ENCODE measurements around the gene GPR18.

The GPR18 gene

DNA sequence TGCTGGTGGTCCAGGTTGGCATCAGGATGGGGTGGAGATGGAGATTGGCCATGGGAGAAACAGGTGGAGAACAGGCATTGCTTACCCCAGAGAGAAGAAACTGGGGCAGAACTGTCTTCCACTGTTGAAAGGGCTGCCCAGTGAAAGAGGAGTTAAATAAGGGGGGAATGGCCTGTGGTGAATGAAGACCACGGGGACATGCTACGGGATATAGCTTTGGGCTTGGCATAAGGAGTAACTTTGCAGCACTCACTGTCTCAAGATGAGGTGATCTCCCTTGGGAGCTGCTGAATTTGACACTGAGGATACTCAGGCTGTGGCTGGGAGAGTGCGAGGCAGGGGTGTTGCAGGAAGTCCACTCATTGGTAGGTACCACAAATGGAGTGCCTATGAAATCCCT lies 10.6 kb upstream of the GPR18 start:
- TF ChIP-seq, protein P1, sequence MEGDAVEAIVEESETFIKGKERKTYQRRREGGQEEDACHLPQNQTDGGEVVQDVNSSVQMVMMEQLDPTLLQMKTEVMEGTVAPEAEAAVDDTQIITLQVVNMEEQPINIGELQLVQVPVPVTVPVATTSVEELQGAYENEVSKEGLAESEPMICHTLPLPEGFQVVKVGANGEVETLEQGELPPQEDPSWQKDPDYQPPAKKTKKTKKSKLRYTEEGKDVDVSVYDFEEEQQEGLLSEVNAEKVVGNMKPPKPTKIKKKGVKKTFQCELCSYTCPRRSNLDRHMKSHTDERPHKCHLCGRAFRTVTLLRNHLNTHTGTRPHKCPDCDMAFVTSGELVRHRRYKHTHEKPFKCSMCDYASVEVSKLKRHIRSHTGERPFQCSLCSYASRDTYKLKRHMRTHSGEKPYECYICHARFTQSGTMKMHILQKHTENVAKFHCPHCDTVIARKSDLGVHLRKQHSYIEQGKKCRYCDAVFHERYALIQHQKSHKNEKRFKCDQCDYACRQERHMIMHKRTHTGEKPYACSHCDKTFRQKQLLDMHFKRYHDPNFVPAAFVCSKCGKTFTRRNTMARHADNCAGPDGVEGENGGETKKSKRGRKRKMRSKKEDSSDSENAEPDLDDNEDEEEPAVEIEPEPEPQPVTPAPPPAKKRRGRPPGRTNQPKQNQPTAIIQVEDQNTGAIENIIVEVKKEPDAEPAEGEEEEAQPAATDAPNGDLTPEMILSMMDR (IDR thresholded peaks at IDR 0.05; ENCODE audit: extremely low read depth, missing control alignments) = no peak
- no peak for DNase-seq (ENCODE audit: low spot score)

DNA sequence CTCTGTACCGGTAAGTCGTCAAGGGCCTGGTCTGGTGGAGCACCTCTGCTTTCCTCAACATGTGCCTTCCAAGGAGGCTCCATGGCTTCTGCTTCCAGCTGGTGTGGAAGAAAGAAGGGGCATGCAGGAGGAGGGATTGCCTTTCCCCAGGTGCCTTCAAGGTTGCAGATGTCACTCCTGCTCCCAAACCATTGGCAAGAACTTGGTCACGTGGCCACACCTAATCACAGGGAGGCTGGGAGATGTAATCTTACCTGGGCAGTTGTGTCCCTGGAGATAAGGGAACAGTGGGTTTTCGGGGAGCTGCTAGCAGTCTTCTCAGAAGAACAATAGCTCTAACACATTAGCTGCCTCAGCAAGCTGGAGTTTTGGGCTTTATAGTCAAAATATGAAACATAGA lies 9.7 kb upstream of the GPR18 start:
- DNase-seq (ENCODE audit: low spot score) = no peak
- TF ChIP-seq, protein P1 (IDR thresholded peaks at IDR 0.05; ENCODE audit: extremely low read depth, missing control alignments) = no peak

DNA sequence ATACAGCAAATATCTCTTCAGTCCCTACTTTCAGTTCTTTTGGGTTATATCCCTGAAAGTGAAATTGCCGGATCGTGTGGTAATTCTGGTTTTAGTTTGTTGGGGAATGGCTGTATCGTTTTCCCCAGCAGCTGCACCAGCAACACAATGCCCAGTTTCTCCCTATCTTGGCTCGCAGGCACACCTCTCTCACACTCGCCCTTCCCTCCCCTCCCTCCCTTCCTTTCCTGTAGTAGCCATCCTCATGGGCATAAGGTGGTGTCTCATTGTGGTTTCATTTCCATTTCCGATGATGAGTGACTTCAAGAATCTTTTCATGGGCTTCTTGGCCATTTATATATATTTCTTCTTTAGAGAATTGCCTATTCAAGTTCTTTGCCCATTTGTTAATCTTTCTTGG lies 8.6 kb upstream of the GPR18 start:
- DNase-seq (ENCODE audit: low spot score) = no peak
- TF ChIP-seq, protein P1 (IDR thresholded peaks at IDR 0.05; ENCODE audit: extremely low read depth, missing control alignments) = no peak

DNA sequence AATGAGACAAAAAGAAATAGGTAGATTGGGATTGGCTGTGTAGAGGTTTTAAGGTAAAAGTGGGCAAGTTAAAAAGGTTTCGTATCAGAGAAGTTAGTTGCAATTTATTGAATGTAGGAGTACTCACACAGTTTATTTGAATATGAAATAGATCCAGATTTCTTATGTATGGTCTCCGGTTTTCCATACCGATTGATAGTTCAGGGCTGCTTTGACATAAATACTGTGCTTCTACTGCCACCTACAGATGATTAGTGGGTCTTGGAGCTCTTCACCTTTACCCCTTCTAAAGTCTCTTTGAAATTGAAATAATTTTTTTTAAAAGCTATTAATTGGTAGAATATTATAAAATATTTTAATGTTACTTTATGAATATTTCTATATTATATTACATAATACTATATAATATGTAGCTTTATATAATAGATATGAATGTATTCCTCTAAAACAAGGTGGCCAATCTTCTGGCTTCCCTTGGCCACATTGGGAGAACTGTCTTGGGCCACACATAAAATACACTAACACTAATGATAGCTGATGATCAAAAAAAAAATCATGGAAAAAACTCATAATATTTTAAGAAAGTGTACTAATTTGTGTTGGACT lies 7.7 kb upstream of the GPR18 start:
- TF ChIP-seq, protein P1 (IDR thresholded peaks at IDR 0.05; ENCODE audit: extremely low read depth, missing control alignments) = peak; percentile 45
- peak; percentile 32 for DNase-seq (ENCODE audit: low spot score)

DNA sequence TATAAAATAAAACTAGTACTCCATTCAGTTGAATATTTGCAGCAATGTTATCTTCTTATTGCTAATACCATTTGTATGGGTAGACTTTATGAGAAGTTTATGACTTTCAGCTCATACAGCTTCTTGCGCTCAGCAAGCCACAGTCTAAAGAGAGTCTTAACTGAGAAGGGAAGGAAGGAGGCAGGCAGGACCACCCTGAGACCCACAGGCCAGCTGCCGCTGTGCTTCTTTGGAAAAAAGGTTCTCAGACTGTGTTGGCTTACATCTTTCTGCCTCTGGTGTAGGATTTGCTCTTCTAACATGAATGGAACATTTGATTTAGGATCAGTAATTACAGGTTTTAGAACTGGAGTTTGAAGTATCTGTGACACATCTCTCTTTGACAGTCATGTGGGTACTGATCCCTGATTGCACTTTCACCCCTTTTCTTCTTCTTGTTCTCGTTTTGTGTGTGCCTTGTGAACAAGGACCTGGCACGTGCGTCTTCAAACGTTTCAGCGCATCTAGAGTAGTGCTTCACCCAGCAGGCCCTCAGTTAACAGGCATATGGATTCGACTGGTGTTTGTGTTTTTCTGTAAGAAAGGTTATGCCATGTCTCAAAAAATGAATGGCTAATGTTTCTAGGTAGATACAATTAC lies 7.1 kb upstream of the GPR18 start:
- DNase-seq (ENCODE audit: low spot score) = no peak
- TF ChIP-seq, protein P1 (IDR thresholded peaks at IDR 0.05; ENCODE audit: extremely low read depth, missing control alignments) = no peak

DNA sequence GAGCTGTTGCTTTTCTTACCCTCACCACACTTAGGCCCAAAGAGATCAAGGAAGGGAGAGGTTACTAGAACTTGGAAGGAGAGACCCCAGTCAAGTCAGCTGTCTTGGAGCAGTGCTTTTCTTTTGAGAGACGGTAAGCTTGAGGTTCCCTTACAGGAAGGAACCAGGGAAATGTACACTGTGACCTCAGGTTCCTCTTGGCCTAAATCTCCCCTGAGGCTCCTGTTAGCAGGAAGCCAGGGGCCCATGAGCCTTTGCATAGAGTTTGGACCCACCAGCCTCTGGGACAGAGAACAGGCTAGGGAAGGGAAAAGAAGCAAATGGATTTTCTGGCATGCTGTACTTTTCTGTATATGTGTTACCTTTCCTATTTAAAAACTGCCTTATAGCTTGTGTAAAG lies 5.9 kb upstream of the GPR18 start:
- no peak for DNase-seq (ENCODE audit: low spot score)
- TF ChIP-seq, protein P1 (IDR thresholded peaks at IDR 0.05; ENCODE audit: extremely low read depth, missing control alignments) = no peak

DNA sequence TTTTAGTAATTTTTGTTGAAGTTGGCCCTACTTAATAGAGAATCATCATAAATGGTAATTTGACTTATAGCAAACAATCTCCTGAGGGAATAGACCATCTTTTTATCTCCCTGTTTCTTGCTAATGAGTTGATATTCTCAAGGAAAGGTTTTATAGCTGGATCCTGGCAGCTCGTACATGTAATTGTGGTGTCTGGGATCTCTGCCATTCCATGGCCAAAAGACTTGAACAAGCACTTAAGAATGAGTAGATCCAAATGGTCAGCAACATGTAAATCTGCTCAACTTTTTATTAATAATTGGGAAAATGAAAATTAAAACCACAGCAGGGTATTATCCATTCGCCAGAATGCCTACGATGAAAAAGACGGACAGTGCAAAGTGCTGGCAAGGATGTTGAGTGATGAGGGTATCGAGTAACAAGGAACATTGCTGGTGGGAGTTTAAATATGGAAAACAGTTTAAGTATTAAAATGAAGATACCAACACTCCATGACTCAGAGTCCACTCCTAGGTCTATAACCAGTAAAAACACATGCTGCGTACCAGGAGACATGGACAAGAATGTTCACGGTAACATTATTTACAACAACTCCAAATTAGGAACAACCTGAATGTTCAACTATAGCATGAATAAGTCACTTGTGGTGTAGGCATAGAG lies 5.1 kb upstream of the GPR18 start:
- DNase-seq (ENCODE audit: low spot score) = no peak
- TF ChIP-seq, protein P1 (IDR thresholded peaks at IDR 0.05; ENCODE audit: extremely low read depth, missing control alignments) = no peak

Measured in GM20000 (cell line).